COLO829 (cell line): Measurements from ENCODE around the gene KRTAP24-1.

Experiments
- DNase-seq: peaks from one replicate; pipeline ENCODE4 v3.0.0; 2012; ENCODE audit warnings: low spot score

KRTAP24-1 gene

DNA sequence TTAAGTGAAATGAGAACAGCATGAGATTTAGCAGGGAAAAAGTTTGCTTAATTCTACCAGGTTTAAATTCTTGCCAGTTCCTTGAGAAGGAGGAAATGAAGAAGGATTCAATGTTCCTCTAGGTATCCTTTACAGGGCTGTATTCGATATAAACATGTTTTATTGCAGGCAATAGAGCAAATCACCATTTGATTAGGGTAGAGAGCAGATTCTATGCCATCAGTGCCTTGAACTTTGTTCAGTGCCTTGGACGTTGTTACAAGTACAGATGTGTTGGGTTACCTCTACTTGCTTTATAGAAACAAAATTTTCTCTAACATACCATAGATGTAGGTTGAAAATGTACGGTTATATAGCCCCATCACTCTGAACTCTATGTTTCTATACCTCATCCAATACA, 48.7 kb downstream of the KRTAP24-1 start:
- DNase-seq, result no peak

DNA sequence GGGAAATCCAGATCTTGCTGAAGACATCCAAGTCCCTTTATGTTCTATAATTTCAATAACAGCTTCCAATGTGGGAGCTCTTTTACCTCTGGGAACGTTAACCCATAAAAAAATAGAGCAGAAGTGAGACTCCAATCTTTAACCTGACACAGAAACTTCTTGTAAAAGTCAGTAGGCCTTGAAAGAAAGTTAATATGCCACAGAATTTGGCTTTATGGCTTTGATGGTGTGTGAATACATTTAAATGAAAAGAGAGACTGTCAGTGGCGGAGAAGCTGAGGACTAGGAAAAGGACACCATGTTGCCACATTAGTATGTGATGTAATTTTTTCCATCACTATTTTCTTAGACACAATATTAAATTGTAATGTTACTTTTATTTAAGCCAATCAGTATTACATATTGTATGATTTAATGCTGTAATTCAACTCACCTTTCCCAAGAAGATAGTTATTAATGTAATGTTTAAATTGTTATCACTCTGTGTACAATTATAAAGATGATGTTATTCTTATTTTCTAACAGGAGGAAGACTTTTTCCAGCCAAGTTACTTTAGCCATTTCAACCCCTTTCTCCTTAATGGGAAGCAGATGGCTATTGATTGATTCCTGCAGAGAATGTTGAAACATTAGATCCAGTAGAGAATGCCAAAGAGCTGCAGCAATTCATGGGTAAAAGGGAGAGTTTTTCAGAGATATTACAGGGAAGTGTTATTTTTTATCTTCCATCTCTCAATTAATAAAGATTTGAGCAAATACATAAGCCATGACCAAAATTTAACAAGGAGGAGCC, 49.3 kb downstream of the KRTAP24-1 start:
- DNase-seq, result no peak

GRCh38 chr21:30232011-30232410, 50.7 kb downstream of the KRTAP24-1 start:
- DNase-seq, result no peak
